Measurements from ENCODE around the gene SH3BP5L.

The SH3BP5L gene

DNA sequence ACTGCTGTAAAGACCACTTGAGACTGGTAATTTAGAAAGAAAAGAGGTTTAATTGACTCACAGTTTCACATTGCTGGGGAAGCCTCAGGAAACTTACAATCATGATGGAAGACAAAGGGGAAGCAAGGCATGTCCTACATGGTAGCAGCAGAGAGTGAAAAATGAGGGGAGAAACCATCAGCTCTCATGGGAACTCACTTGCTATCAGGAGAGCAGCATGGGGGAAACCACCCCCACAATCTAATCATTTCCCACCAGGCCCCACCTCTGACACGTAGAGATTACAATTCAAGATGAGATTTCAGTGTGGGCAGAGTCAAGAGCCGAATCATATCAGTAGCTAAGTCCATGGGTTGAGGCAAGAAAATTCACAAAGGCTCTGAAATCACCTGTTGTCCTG, 46.4 kb downstream of the SH3BP5L start:
- FAIRE-seq (no peak), DNase-seq (ENCODE audit: low spot score) (no peak)

DNA sequence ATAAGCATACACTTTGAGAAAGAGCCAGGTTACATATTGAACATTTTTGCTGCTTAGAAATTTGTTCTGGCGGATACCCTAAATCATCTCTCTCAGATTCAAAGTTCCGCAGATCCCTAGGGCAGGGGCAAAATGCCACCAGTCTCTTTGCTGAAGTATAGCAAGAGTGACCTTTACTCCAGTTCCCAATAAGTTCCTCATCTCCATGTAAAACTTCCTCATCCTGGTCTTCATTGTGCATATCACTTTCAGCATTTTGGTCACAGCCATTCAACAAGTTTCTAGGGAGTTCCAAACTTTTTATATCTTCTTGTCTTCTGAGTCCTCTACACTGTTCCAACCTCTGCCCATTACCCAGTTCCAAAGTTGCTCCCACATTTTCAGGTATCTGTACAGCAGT, 46.8 kb downstream of the SH3BP5L start:
- DNase-seq (ENCODE audit: low spot score): no peak
- FAIRE-seq: no peak

DNA sequence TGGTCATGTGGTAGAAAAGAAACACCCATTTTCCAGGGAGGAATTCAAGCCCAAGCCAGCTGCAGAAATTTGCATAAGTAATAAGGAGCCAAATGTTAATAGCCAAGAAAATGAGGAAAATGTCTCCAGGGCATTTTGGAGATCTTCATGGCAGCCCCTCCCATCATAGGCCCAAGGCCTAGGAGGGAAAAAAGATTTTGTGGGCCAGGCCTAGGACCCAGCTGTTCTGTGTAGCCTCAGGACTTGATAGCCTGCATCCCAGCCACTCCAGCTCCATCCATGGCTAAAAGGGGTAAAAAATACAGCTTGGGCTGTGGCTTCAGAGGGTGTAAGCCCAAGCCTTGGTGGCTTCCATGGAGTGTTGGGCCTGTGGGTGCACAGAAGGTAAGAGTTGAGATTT, 48.7 kb downstream of the SH3BP5L start:
- FAIRE-seq: no peak

DNA sequence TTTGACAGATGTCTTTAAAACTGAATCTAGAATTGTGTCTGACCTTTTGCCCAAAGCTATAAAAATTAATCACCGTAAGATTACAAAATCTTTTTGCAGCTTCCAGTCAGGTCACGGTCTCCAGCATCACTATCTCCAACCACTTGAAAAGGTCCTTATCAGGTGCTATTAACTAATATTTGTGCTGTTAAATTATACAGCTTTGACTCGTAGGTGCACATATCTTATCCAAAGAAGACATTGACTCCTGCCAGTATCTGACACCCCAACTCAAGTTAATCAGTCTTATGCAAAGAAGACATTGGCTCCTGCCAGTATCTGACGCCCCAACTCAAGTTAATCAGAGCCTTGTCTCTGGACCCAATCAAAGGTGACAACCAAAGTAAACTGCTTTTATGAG, 50.3 kb downstream of the SH3BP5L start:
- FAIRE-seq: no peak
- DNase-seq (ENCODE audit: low spot score): no peak

More for the DNA sequence above, 48.7 kb downstream of the SH3BP5L start:
- DNase-seq (ENCODE audit: low spot score): no peak

Data from urothelium cell line (cell line).